Daoy (cell line): Measurements from ENCODE around the gene DOCK9. TPM values are rescaled to one million over a fixed set of nuclear protein-coding genes. Genes with fewer than 3 reads are reported as not detected.

ENCODE experiments used
- DNase-seq: peaks from one replicate; pipeline ENCODE4 v3.0.0-alpha.2; 2015; ENCODE audit warnings: low read depth
- total RNA-seq: library from RNA; depleted of rRNA; stranded (reverse); fragments of >200 nt; shearing (Covaris generic); gene quantifications from 2 replicates; pipeline ENCODE4 v1.2.3, GENCODE V29; 2014

The DOCK9 gene
- total RNA-seq, 1 experiment from 2014 or later, result 25.0 TPM

GRCh38 chr13:98851276-98851675, 126.6 kb downstream of the DOCK9 start:
- DNase-seq, result no peak

GRCh38 chr13:98848746-98849145, 129.1 kb downstream of the DOCK9 start:
- DNase-seq, result no peak

- peak; percentile 7 for DNase-seq
These were observed 130.1 kb downstream of the DOCK9 start for GRCh38 chr13:98847780-98848179.

GRCh38 chr13:98846986-98847385, 130.9 kb downstream of the DOCK9 start:
- DNase-seq, result no peak

- DNase-seq, result no peak
These were observed 131.3 kb downstream of the DOCK9 start for GRCh38 chr13:98846521-98846920.

- no peak for DNase-seq
These were observed 132.1 kb downstream of the DOCK9 start for GRCh38 chr13:98845742-98846141.

- DNase-seq, result no peak
These were observed 133.8 kb downstream of the DOCK9 start for GRCh38 chr13:98844021-98844420.

GRCh38 chr13:98843482-98843877, 134.4 kb downstream of the DOCK9 start:
- no peak for DNase-seq

GRCh38 chr13:98842858-98843481, 134.9 kb downstream of the DOCK9 start:
- DNase-seq, result peak; percentile 61

- no peak for DNase-seq
These were observed 135.8 kb downstream of the DOCK9 start for GRCh38 chr13:98842070-98842469.

- peak; percentile 61 for DNase-seq
These were observed 137.8 kb downstream of the DOCK9 start for GRCh38 chr13:98839856-98840769.

GRCh38 chr13:98838776-98839175, 139.1 kb downstream of the DOCK9 start:
- no peak for DNase-seq

GRCh38 chr13:98837896-98838295, 140.0 kb downstream of the DOCK9 start:
- no peak for DNase-seq

GRCh38 chr13:98835156-98835555, 142.7 kb downstream of the DOCK9 start:
- no peak for DNase-seq

- DNase-seq, result no peak
These were observed 143.5 kb downstream of the DOCK9 start for GRCh38 chr13:98834254-98834960.

- no peak for DNase-seq
These were observed 146.6 kb downstream of the DOCK9 start for GRCh38 chr13:98831236-98831635.

GRCh38 chr13:98829541-98829940, 148.3 kb downstream of the DOCK9 start:
- DNase-seq, result no peak

- no peak for DNase-seq
These were observed 149.2 kb downstream of the DOCK9 start for GRCh38 chr13:98828614-98829013.

GRCh38 chr13:98827449-98827848, 150.4 kb downstream of the DOCK9 start:
- DNase-seq, result no peak

GRCh38 chr13:98826146-98826545, 151.7 kb downstream of the DOCK9 start:
- no peak for DNase-seq

GRCh38 chr13:98825659-98826058, 152.2 kb downstream of the DOCK9 start:
- DNase-seq, result no peak

- DNase-seq, result no peak
These were observed 153.3 kb downstream of the DOCK9 start for GRCh38 chr13:98824376-98825160.
